Left lung (tissue), 10 donors: ENCODE measurements around the gene TMEM150C. TPM values are rescaled to one million over a fixed set of nuclear protein-coding genes. Genes with fewer than 3 reads are reported as not detected.

Experiments
- ATAC-seq: fragments of 200-7000 bp; cut with Tn5 transposase; one replicate; pipeline ENCODE4 v1.9.1; 2020; ENCODE audit warnings: moderate library complexity
- DNase-seq, 4 donors: peaks; one replicate each; pipeline ENCODE4 v3.0.0-alpha.2; 2013 to 2020
- H3K27ac ChIP-seq, 2 donors: fragments of 200-600 bp; sonication (generic) in 1 of 2; one replicate each; pipeline versions ENCODE4 v1.5.0 to v1.8.0; 2020 to 2021
- H3K27me3 ChIP-seq, 2 donors: fragments of 200-600 bp; sonication (generic) in 1 of 2; one replicate each; pipeline versions ENCODE4 v1.5.0 to v1.8.0; 2020 to 2021
- H3K36me3 ChIP-seq, 2 donors: fragments of 200-600 bp; sonication (generic) in 1 of 2; one replicate each; pipeline versions ENCODE4 v1.5.0 to v1.8.0; 2020 to 2021
- H3K4me1 ChIP-seq, 2 donors: fragments of 200-600 bp; one replicate each; pipeline ENCODE4 v1.8.0; 2021
- H3K4me3 ChIP-seq, 2 donors: fragments of 200-600 bp; sonication (generic) in 1 of 2; one replicate each; pipeline versions ENCODE4 v1.5.0 to v1.8.0; 2020 to 2021; ENCODE audit warnings: mild to moderate bottlenecking in 1 of 2
- H3K9me3 ChIP-seq, 2 donors: fragments of 200-600 bp; sonication (generic) in 1 of 2; one replicate each; pipeline versions ENCODE4 v1.5.0 to v1.8.0; 2020 to 2021
- CTCF ChIP-seq, 2 donors: fragments of 200-600 bp; sonication (generic) in 1 of 2; IDR thresholded peaks; one replicate each; pipeline versions ENCODE4 v1.5.0 to v1.8.0; 2021; ENCODE audit warnings: antibody characterized with exemption in 2 of 2
- intact Hi-C, 2 donors: fragments of 100-400 bp; cut with DNase I; formaldehyde crosslinking; loops; one replicate each; pipeline versions ENCODE4 v1.11.2 to v1.14.2; 2022
- polyA plus RNA-seq, 6 donors: library from polyadenylated mRNA; unstranded; fragments of 120-200 nt; gene quantifications; one replicate each; pipeline ENCODE4 v1.2.1, GENCODE V29; 2013; ENCODE audit not compliant: insufficient read length in 6 of 6
- total RNA-seq, 2 donors: library from RNA; stranded (reverse); fragmentation: NEBNext Ultra II Directional; extraction: Animal tissue kit (Norgen Biotek cat#: 25700); gene quantifications; one replicate each; pipeline ENCODE4 v1.2.1, GENCODE V29; 2021
- donor health status: DM: no; HTN: yes; CAD: no.
- donor health status: DM: no; HTN: no; CAD: no.

The TMEM150C gene
- total and polyA plus RNA-seq, 8 donors = 4.3 to 18.9 (median 16.0) TPM

GRCh38 chr4:82458729-82459128 is 103.1 kb downstream of the TMEM150C start:
- no peak for TF ChIP-seq CTCF (IDR thresholded peaks at IDR 0.05)
- peaks cover 0 to 79% of the 10 kb centered on the region in 2 donors for H3K36me3 ChIP-seq
- no peaks in the 10 kb centered on the region for H3K27me3 ChIP-seq
- no peak overlapping the region for H3K4me3 ChIP-seq
- H3K27ac ChIP-seq = no peak overlapping the region
- no peaks in the 10 kb centered on the region for H3K9me3 ChIP-seq
- no peaks in the 10 kb centered on the region for H3K4me1 ChIP-seq
- DNase-seq (no peak), ATAC-seq (no peak)
- intact Hi-C loops = no loop called here

- H3K27me3 ChIP-seq = no peaks in the 10 kb centered on the region
- TF ChIP-seq CTCF (IDR thresholded peaks at IDR 0.05) = no peak
- H3K36me3 ChIP-seq = peaks cover 0 to 87% of the 10 kb centered on the region in 2 donors
- intact Hi-C loops = no loop called here
- no peak overlapping the region for H3K27ac ChIP-seq
- no peak overlapping the region for H3K4me3 ChIP-seq
- ATAC-seq = no peak
- H3K4me1 ChIP-seq = no peaks in the 10 kb centered on the region
- H3K9me3 ChIP-seq = no peaks in the 10 kb centered on the region
- DNase-seq = no peak
These were observed 104.5 kb downstream of the TMEM150C start for GRCh38 chr4:82457266-82457665.

GRCh38 chr4:82452026-82452425 is 109.8 kb downstream of the TMEM150C start:
- no peak for TF ChIP-seq CTCF (IDR thresholded peaks at IDR 0.05)
- peaks cover 0 to 76% of the 10 kb centered on the region in 2 donors for H3K36me3 ChIP-seq
- H3K27me3 ChIP-seq = no peaks in the 10 kb centered on the region
- no peak overlapping the region for H3K4me3 ChIP-seq
- DNase-seq = no peak
- no peak overlapping the region for H3K27ac ChIP-seq
- no peaks in the 10 kb centered on the region for H3K4me1 ChIP-seq
- no peaks in the 10 kb centered on the region for H3K9me3 ChIP-seq
- no peak for ATAC-seq
- intact Hi-C loops = no loop called here

GRCh38 chr4:82450966-82451755 is 110.6 kb downstream of the TMEM150C start:
- no peaks in the 10 kb centered on the region for H3K27me3 ChIP-seq
- H3K9me3 ChIP-seq = no peaks in the 10 kb centered on the region
- ATAC-seq (no peak), DNase-seq (no peak)
- no peaks in the 10 kb centered on the region for H3K4me1 ChIP-seq
- H3K36me3 ChIP-seq = peaks cover 0 to 68% of the 10 kb centered on the region in 2 donors
- intact Hi-C loops = no loop called here
- TF ChIP-seq CTCF (IDR thresholded peaks at IDR 0.05) = no peak
- H3K4me3 ChIP-seq = no peak overlapping the region
- no peak overlapping the region for H3K27ac ChIP-seq

- Histone ChIP-seq H3K4me3 (no peak overlapping the region), H3K36me3 (peaks cover 0 to 40% of the 10 kb centered on the region in 2 donors), H3K4me1 (no peaks in the 10 kb centered on the region), H3K27me3 (no peaks in the 10 kb centered on the region), H3K9me3 (no peaks in the 10 kb centered on the region), H3K27ac (no peak overlapping the region)
- no peak for TF ChIP-seq CTCF (IDR thresholded peaks at IDR 0.05)
- ATAC-seq (no peak), DNase-seq (no peak)
- intact Hi-C loops = no loop called here
These were observed 113.9 kb downstream of the TMEM150C start for GRCh38 chr4:82447886-82448285.
